ENCODE data around the gene AOPEP. TPM values are rescaled to one million over a fixed set of nuclear protein-coding genes. Genes with fewer than 3 reads are reported as not detected.

The AOPEP gene
- total and polyA plus RNA-seq, 2 of the 13 experiments (the other 11 are each of a cell fraction or from before 2014, with no cell fraction given) = 22.2 to 41.6 TPM

- TF ChIP-seq XBP1 (CRISPR knock-in tag; IDR thresholded peaks at IDR 0.05) (no peak), BORCS8-MEF2B (CRISPR knock-in tag; IDR thresholded peaks at IDR 0.05) (no peak), SAP130 (CRISPR knock-in tag; IDR thresholded peaks at IDR 0.05; ENCODE audit: low read depth) (0 out of 2 replicates have a peak, but pooled peaks have one; percentile 12), SOX5 (CRISPR knock-in tag; IDR thresholded peaks at IDR 0.05; ENCODE audit: borderline replicate concordance) (peak; percentile 75), HMGXB4 (CRISPR knock-in tag; IDR thresholded peaks at IDR 0.05; ENCODE audit: borderline replicate concordance in 1 of 2, low read depth in 1 of 2) (0 out of 4 replicates have a peak, but pooled peaks of 1 of the 2 experiments have one; percentile 20), GATAD2A (CRISPR knock-in tag; IDR thresholded peaks at IDR 0.05) (0 out of 2 replicates have a peak, but pooled peaks have one; percentile 21), FOXA1 (IDR thresholded peaks at IDR 0.05) (no peak), FOXA1 (CRISPR knock-in tag; IDR thresholded peaks at IDR 0.05) (peak; percentile 56; the same call in 1 of the 2 replicates), EED (CRISPR knock-in tag; IDR thresholded peaks at IDR 0.05) (no peak), LRRFIP1 (CRISPR knock-in tag; conservative IDR thresholded peaks at IDR 0.05) (no peak), ZBTB37 (CRISPR knock-in tag; IDR thresholded peaks at IDR 0.05) (no peak), ZNF644 (CRISPR knock-in tag; IDR thresholded peaks at IDR 0.05; ENCODE audit: low read depth) (peak; percentile 75), ZFP41 (CRISPR knock-in tag; IDR thresholded peaks at IDR 0.05; ENCODE audit: borderline replicate concordance) (no peak), MXI1 (IDR thresholded peaks at IDR 0.05; ENCODE audit: borderline replicate concordance, low read depth, low read length) (peak; percentile 72; the same call in 2 of the 3 replicates), ZNF724P (CRISPR knock-in tag; IDR thresholded peaks at IDR 0.05; ENCODE audit: borderline replicate concordance) (no peak), RBM22 (optimal IDR thresholded peaks at IDR 0.05; ENCODE audit: low read length) (peak; percentile 27), ZBTB34 (CRISPR knock-in tag; IDR thresholded peaks at IDR 0.05) (0 out of 2 replicates have a peak, but pooled peaks have one; percentile 7), SP1 (IDR thresholded peaks at IDR 0.05) (no peak), SP1 (CRISPR knock-in tag; IDR thresholded peaks at IDR 0.05) (no peak), DRAP1 (CRISPR knock-in tag; IDR thresholded peaks at IDR 0.05) (no peak), CAMTA2 (CRISPR knock-in tag; IDR thresholded peaks at IDR 0.05; ENCODE audit: borderline replicate concordance) (no peak), KMT2B (CRISPR knock-in tag; IDR thresholded peaks at IDR 0.05) (0 out of 2 replicates have a peak, but pooled peaks have one; percentile 16), ZNF761 (CRISPR knock-in tag; conservative IDR thresholded peaks at IDR 0.05) (peak; percentile 79), KDM5A (IDR thresholded peaks at IDR 0.05; ENCODE audit: borderline replicate concordance, low read length) (no peak)
Observed at GRCh38 chr9:94826644-94827410, 100.3 kb downstream of the AOPEP start (continued).
